H9 (cell line): ENCODE data around the gene COPB1. TPM values are rescaled to one million over a fixed set of nuclear protein-coding genes. Genes with fewer than 3 reads are reported as not detected.

Source experiments
- DNase-seq: peaks from one replicate; pipeline ENCODE4 v3.0.0-alpha.2; 2017
- H2AFZ ChIP-seq: one replicate; pipeline ENCODE4 v1.6.1; 2013; ENCODE audit warnings: mild to moderate bottlenecking, low read length, control low read depth, moderate library complexity
- H2AK5ac ChIP-seq: 2 replicates; pipeline ENCODE4 v1.6.1; 2013; ENCODE audit warnings: low read length, control low read depth, mixed read lengths; ENCODE audit not compliant: insufficient read length
- H2BK120ac ChIP-seq: one replicate; pipeline ENCODE4 v1.6.1; 2013; ENCODE audit warnings: low read depth, mild to moderate bottlenecking, low read length, control low read depth, inconsistent platforms; ENCODE audit not compliant: poor library complexity, severe bottlenecking
- H2BK12ac ChIP-seq: 2 replicates; pipeline ENCODE4 v1.6.1; 2013; ENCODE audit warnings: low read length, control low read depth, mixed read lengths, low read depth; ENCODE audit not compliant: insufficient read length
- H2BK15ac ChIP-seq: 2 replicates; pipeline ENCODE4 v1.6.1; 2013; ENCODE audit warnings: low read depth, low read length, control low read depth
- H2BK20ac ChIP-seq: one replicate; pipeline ENCODE4 v1.6.1; 2013; ENCODE audit warnings: low read depth, mild to moderate bottlenecking, low read length, control low read depth, inconsistent platforms; ENCODE audit not compliant: poor library complexity, severe bottlenecking
- H2BK5ac ChIP-seq: 2 replicates; pipeline ENCODE4 v1.6.1; 2013; ENCODE audit warnings: low read length, control low read depth, mixed read lengths; ENCODE audit not compliant: insufficient read length
- H3K14ac ChIP-seq: 2 replicates; pipeline ENCODE4 v1.6.1; 2013; ENCODE audit warnings: low read length, control low read depth; ENCODE audit not compliant: insufficient read depth
- H3K18ac ChIP-seq: 2 replicates; pipeline ENCODE4 v1.6.1; 2013; ENCODE audit warnings: low read depth, mild to moderate bottlenecking, mixed read lengths, low read length, control low read depth; ENCODE audit not compliant: insufficient read length
- H3K23ac ChIP-seq: 2 replicates; pipeline ENCODE4 v1.6.1; 2013; ENCODE audit warnings: low read length, control low read depth, mixed read lengths, low read depth; ENCODE audit not compliant: insufficient read length
- H3K23me2 ChIP-seq: 2 replicates; pipeline ENCODE4 v1.6.1; 2013; ENCODE audit warnings: low read depth, mild to moderate bottlenecking, mixed read lengths, low read length, control low read depth; ENCODE audit not compliant: insufficient read length, poor library complexity, severe bottlenecking
- H3K27ac ChIP-seq: 2 replicates; pipeline ENCODE4 v1.5.1; 2013; ENCODE audit warnings: low read length, control low read depth, mixed read lengths, low read depth; ENCODE audit not compliant: insufficient read length
- H3K27me3 ChIP-seq: 2 replicates; pipeline ENCODE4 v1.6.1; 2013; ENCODE audit warnings: low read length, control low read depth, inconsistent platforms; ENCODE audit not compliant: insufficient read depth
- H3K4ac ChIP-seq: 2 replicates; pipeline ENCODE4 v1.6.1; 2013; ENCODE audit warnings: low read depth, mild to moderate bottlenecking, control low read depth, inconsistent platforms, low read length, moderate library complexity
- H3K4me1 ChIP-seq: 2 replicates; pipeline ENCODE4 v1.6.1; 2013; ENCODE audit warnings: low read length, control low read depth, inconsistent platforms; ENCODE audit not compliant: insufficient read depth
- H3K4me2 ChIP-seq: 2 replicates; pipeline ENCODE4 v1.6.1; 2013; ENCODE audit warnings: low read length, control low read depth, mixed read lengths; ENCODE audit not compliant: insufficient read length, insufficient read depth
- H3K56ac ChIP-seq: 2 replicates; pipeline ENCODE4 v1.6.1; 2013; ENCODE audit warnings: low read depth, mild to moderate bottlenecking, mixed read lengths, low read length, control low read depth; ENCODE audit not compliant: insufficient read length
- H3K79me1 ChIP-seq: 2 replicates; pipeline ENCODE4 v1.6.1; 2013; ENCODE audit warnings: low read depth, mild to moderate bottlenecking, moderate library complexity, low read length, control low read depth, inconsistent platforms; ENCODE audit not compliant: insufficient read depth, poor library complexity, severe bottlenecking
- H3K79me2 ChIP-seq: 2 replicates; pipeline ENCODE4 v1.6.1; 2013; ENCODE audit warnings: low read length, control low read depth, inconsistent platforms; ENCODE audit not compliant: insufficient read depth
- H3K9ac ChIP-seq: 2 replicates; pipeline ENCODE4 v1.6.1; 2013; ENCODE audit warnings: low read length, control low read depth, mixed read lengths; ENCODE audit not compliant: insufficient read length; ENCODE audit errors: extremely low read depth
- H3K9me3 ChIP-seq: one replicate; pipeline ENCODE4 v1.6.1; 2013; ENCODE audit warnings: low read depth, low read length, inconsistent platforms; ENCODE audit not compliant: control insufficient read depth
- H3T11ph ChIP-seq: one replicate; pipeline ENCODE4 v1.6.1; 2013; ENCODE audit warnings: mild to moderate bottlenecking, low read length, control low read depth, inconsistent platforms
- H4K20me1 ChIP-seq: one replicate; pipeline ENCODE4 v1.6.1; 2013; ENCODE audit not compliant: control insufficient read depth, insufficient read length, insufficient read depth
- H4K5ac ChIP-seq: 2 replicates; pipeline ENCODE4 v1.6.1; 2013; ENCODE audit warnings: low read depth, mild to moderate bottlenecking, mixed read lengths, low read length, control low read depth; ENCODE audit not compliant: insufficient read length
- H4K8ac ChIP-seq: replicated peaks from 2 replicates; pipeline ENCODE4 v1.6.1; 2013; ENCODE audit warnings: low read length, control low read depth, mixed read lengths, low read depth; ENCODE audit not compliant: insufficient read length
- H4K91ac ChIP-seq: 2 replicates; pipeline ENCODE4 v1.6.1; 2013; ENCODE audit warnings: low read depth, mild to moderate bottlenecking, moderate library complexity, mixed read lengths, low read length, control low read depth; ENCODE audit not compliant: insufficient read length
- H3K27ac Mint-ChIP-seq, 3 experiments: 2 replicates in 2 of 3; 3 replicates in 1 of 3; pipeline ENCODE4 v1.8.0; 2020 to 2021; ENCODE audit warnings: mixed read lengths in 3 of 3, mild to moderate bottlenecking in 1 of 3, moderate library complexity in 1 of 3
- H3K27me3 Mint-ChIP-seq: 2 replicates; pipeline ENCODE4 v1.8.0; 2021; ENCODE audit warnings: low read depth, mild to moderate bottlenecking, moderate library complexity, mixed read lengths
- H3K36me3 Mint-ChIP-seq, 3 experiments: 2 replicates in 2 of 3; 3 replicates in 1 of 3; pipeline ENCODE4 v1.8.0; 2020 to 2021; ENCODE audit warnings: low read depth in 3 of 3, mixed read lengths in 3 of 3; ENCODE audit not compliant: insufficient read depth in 1 of 3
- H3K4me1 Mint-ChIP-seq, 2 experiments: 2 replicates each; pipeline ENCODE4 v1.8.0; 2020; ENCODE audit warnings: mixed read lengths in 2 of 2
- H3K4me3 Mint-ChIP-seq, 2 experiments: 2 replicates in 1 of 2; 3 replicates in 1 of 2; pipeline ENCODE4 v1.8.0; 2020 to 2021; ENCODE audit warnings: mild to moderate bottlenecking in 2 of 2, mixed read lengths in 2 of 2, moderate library complexity in 1 of 2
- H3K9me3 Mint-ChIP-seq, 2 experiments: 2 replicates in 1 of 2; 3 replicates in 1 of 2; pipeline ENCODE4 v1.8.0; 2020; ENCODE audit warnings: mild to moderate bottlenecking in 2 of 2, mixed read lengths in 2 of 2, moderate library complexity in 1 of 2
- WGBS: extraction: QIAGEN DNeasy Blood & Tissue Kit; methylation state at CpG from one replicate; pipeline ENCODE4 v1.1.7; 2013; ENCODE audit warnings: missing lambda C conversion rate, low lambda C conversion rate, mixed read lengths; ENCODE audit not compliant: insufficient read length; ENCODE audit errors: extremely low coverage; 5-methylcytosine and 5-hydroxymethylcytosine counted together
- total RNA-seq: library from RNA; stranded (reverse); gene quantifications from 2 replicates; pipeline ENCODE4 v1.2.1, GENCODE V29; 2021
- TF ChIP-seq, protein P1 (sequence below): fragments of 200-600 bp; sonication (generic); conservative IDR thresholded peaks from 3 replicates; pipeline ENCODE4 v1.8.0; 2021; ENCODE audit warnings: antibody characterized with exemption, mild to moderate bottlenecking

Gene COPB1
- total RNA-seq, 1 experiment from 2014 or later, result 71.6 TPM

DNA sequence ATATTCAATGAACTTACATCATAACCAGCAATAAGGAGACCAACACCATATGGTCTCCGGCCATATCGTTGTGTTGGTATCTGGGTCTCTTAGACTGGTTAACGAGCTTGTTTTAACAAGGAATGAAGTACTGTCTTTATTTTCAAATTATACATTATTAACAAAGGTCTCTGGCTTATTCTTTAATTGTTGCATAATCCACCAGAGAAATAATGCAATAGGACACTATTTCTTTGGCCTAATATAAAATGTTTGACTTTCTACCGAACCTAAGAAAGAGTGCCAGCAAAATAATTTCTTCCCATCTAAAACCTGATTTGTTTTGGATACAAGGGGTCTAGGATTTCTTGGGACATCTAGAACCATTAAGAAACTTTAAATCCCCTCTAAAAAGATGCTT lies 14.2 kb upstream of the COPB1 start:
- H2BK15ac ChIP-seq, result no peak overlapping the region
- no peaks in the 10 kb centered on the region for H4K20me1 ChIP-seq
- Mint-ChIP-seq H3K36me3 (peaks cover 30 to 72% (median 66%) of the 10 kb centered on the region in 3 experiments; a peak in 6 of 7 replicates), H3K9me3 (no peaks in the 10 kb centered on the region), H3K27me3 (no peaks in the 10 kb centered on the region), H3K4me1 (peaks cover 2 to 4% of the 10 kb centered on the region in 2 experiments; a peak in 3 of 4 replicates), H3K27ac (no peak overlapping the region), H3K4me3 (no peak overlapping the region)
- H3K23ac ChIP-seq, result no peak overlapping the region
- H3K4me2 ChIP-seq, result no peak overlapping the region
- H3K27me3 ChIP-seq, result no peaks in the 10 kb centered on the region
- H3K79me2 ChIP-seq, result no peaks in the 10 kb centered on the region
- no peaks in the 10 kb centered on the region for H3K9me3 ChIP-seq
- no peak overlapping the region for H2BK120ac ChIP-seq
- H3T11ph ChIP-seq, result no peak overlapping the region
- no peak overlapping the region for H3K14ac ChIP-seq
- H4K5ac ChIP-seq, result no peak overlapping the region
- H2AFZ ChIP-seq, result no peak overlapping the region
- no CpG with 5 or more reads among the region's 4 CpGs for WGBS
- H2BK20ac ChIP-seq, result no peak overlapping the region
- H4K8ac ChIP-seq, result no peak overlapping the region
- H3K9ac ChIP-seq, result no peak overlapping the region
- H3K23me2 ChIP-seq, result no peaks in the 10 kb centered on the region
- H4K91ac ChIP-seq, result no peak overlapping the region
- H3K4me1 ChIP-seq, result no peaks in the 10 kb centered on the region
- TF ChIP-seq, protein P1, sequence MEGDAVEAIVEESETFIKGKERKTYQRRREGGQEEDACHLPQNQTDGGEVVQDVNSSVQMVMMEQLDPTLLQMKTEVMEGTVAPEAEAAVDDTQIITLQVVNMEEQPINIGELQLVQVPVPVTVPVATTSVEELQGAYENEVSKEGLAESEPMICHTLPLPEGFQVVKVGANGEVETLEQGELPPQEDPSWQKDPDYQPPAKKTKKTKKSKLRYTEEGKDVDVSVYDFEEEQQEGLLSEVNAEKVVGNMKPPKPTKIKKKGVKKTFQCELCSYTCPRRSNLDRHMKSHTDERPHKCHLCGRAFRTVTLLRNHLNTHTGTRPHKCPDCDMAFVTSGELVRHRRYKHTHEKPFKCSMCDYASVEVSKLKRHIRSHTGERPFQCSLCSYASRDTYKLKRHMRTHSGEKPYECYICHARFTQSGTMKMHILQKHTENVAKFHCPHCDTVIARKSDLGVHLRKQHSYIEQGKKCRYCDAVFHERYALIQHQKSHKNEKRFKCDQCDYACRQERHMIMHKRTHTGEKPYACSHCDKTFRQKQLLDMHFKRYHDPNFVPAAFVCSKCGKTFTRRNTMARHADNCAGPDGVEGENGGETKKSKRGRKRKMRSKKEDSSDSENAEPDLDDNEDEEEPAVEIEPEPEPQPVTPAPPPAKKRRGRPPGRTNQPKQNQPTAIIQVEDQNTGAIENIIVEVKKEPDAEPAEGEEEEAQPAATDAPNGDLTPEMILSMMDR, result no peak
- H3K56ac ChIP-seq, result no peak overlapping the region
- H2BK5ac ChIP-seq, result no peak overlapping the region
- no peak overlapping the region for H2BK12ac ChIP-seq
- no peaks in the 10 kb centered on the region for H3K79me1 ChIP-seq
- H3K4ac ChIP-seq, result no peak overlapping the region
- H3K27ac ChIP-seq, result no peak overlapping the region
- no peak overlapping the region for H3K18ac ChIP-seq
- DNase-seq, result no peak
- H2AK5ac ChIP-seq, result no peak overlapping the region
